Prostate gland (tissue), 2 donors: ENCODE measurements around the gene NFASC. TPM values are rescaled to one million over a fixed set of nuclear protein-coding genes. Genes with fewer than 3 reads are reported as not detected.

ENCODE experiments used
- DNase-seq: peaks from one replicate; pipeline ENCODE4 v3.0.0-alpha.2; 2019; ENCODE audit warnings: low spot score
- H3K27ac ChIP-seq, 2 donors: fragments of 200-600 bp; sonication (generic); 2 replicates each; pipeline ENCODE4 v1.5.1; 2017 to 2019
- H3K27me3 ChIP-seq: fragments of 200-600 bp; sonication (generic); replicated peaks from 2 replicates; pipeline ENCODE4 v1.5.1; 2019; ENCODE audit not compliant: insufficient read depth
- H3K36me3 ChIP-seq, 2 donors: fragments of 200-600 bp; sonication (generic); 1 replicate in 1 of 2; 2 replicates in 1 of 2; pipeline versions ENCODE4 v1.5.1 to v1.8.1; 2017 to 2019
- H3K4me1 ChIP-seq: fragments of 200-600 bp; sonication (generic); replicated peaks from 2 replicates; pipeline ENCODE4 v1.5.1; 2019
- H3K4me3 ChIP-seq, 2 donors: fragments of 200-600 bp; sonication (generic); 2 replicates each; pipeline ENCODE4 v1.5.1; 2017 to 2019
- H3K9me3 ChIP-seq: fragments of 200-600 bp; sonication (generic); 2 replicates; pipeline ENCODE4 v1.5.1; 2017
- POLR2A ChIP-seq: fragments of 450-650 bp; IDR thresholded peaks from one replicate; pipeline ENCODE4 v1.6.1; 2016; ENCODE audit warnings: antibody characterized with exemption, mild to moderate bottlenecking
- POLR2AphosphoS5 ChIP-seq: sonication (generic); formaldehyde crosslinking; IDR thresholded peaks from one replicate; pipeline ENCODE4 v1.6.1; 2017; ENCODE audit warnings: antibody characterized with exemption
- WGBS: methylation state at CpG from one replicate; pipeline ENCODE4 v1.1.5; 2018; 5-methylcytosine and 5-hydroxymethylcytosine counted together
- intact Hi-C: fragments of 100-400 bp; cut with DNase I; formaldehyde crosslinking; loops from one replicate; pipeline ENCODE4 v1.14.2; 2022
- total RNA-seq, 2 donors: library from RNA; depleted of rRNA; stranded (reverse); fragments of >200 nt; gene quantifications; one replicate each; pipeline ENCODE4 v1.1.0, GENCODE V29; 2016
- TF ChIP-seq, protein P1 (sequence below), 4 experiments: fragments of 200-600 bp in 2 of 4; fragments of 450-650 bp in 2 of 4; sonication (generic) in 2 of 4; IDR thresholded peaks; 1 replicate in 3 of 4; 2 replicates in 1 of 4; pipeline ENCODE4 v1.5.1; 2016 to 2019; ENCODE audit warnings: antibody characterized with exemption in 4 of 4, mild to moderate bottlenecking in 2 of 4, moderate library complexity in 2 of 4

The NFASC gene
- total RNA-seq, 2 donors from 2014 or later = 3.7 to 13.2 TPM

DNA sequence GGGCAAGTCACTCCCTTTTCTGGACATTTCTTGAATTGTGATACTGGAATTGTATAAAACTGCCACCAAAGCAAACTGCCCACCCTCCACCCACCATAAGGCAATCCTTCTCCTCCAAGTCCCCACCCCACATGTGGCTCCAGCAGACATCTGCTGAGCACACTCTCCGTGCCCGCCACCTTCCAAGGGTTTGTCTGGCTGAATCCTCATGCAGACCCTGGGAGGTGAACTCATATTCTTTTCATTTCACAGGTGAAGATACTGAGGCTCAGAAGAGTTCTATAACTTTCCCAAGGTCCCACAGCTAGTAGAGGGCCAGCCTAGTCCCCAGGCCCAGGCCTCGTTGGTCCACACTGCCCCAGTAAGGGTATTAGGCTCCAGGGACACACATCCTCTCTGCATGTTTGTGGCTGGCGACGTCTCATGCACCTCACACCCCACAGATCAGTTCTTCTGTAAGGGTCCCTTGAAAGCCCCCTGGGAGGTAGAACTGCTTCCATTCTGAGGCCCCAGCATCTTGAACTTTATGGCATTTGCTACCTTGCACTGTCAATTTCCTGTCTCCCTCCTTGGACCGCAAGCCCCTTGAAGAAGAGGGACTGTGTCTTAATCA lies 186.4 kb downstream of the NFASC start:
- Histone ChIP-seq H3K4me3 (no peak overlapping the region), H3K4me1 (no peaks in the 10 kb centered on the region), H3K36me3 (no peaks in the 10 kb centered on the region), H3K9me3 (no peaks in the 10 kb centered on the region), H3K27me3 (no peaks in the 10 kb centered on the region), H3K27ac (no peak overlapping the region)
- WGBS = 94% methylated on average over 6 of the region's 6 CpGs
- DNase-seq = no peak
- intact Hi-C loops = no loop called here
- TF ChIP-seq, protein P1, sequence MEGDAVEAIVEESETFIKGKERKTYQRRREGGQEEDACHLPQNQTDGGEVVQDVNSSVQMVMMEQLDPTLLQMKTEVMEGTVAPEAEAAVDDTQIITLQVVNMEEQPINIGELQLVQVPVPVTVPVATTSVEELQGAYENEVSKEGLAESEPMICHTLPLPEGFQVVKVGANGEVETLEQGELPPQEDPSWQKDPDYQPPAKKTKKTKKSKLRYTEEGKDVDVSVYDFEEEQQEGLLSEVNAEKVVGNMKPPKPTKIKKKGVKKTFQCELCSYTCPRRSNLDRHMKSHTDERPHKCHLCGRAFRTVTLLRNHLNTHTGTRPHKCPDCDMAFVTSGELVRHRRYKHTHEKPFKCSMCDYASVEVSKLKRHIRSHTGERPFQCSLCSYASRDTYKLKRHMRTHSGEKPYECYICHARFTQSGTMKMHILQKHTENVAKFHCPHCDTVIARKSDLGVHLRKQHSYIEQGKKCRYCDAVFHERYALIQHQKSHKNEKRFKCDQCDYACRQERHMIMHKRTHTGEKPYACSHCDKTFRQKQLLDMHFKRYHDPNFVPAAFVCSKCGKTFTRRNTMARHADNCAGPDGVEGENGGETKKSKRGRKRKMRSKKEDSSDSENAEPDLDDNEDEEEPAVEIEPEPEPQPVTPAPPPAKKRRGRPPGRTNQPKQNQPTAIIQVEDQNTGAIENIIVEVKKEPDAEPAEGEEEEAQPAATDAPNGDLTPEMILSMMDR (IDR thresholded peaks at IDR 0.05) = no peak
- TF ChIP-seq POLR2AphosphoS5 (no peak), POLR2A (no peak)

DNA sequence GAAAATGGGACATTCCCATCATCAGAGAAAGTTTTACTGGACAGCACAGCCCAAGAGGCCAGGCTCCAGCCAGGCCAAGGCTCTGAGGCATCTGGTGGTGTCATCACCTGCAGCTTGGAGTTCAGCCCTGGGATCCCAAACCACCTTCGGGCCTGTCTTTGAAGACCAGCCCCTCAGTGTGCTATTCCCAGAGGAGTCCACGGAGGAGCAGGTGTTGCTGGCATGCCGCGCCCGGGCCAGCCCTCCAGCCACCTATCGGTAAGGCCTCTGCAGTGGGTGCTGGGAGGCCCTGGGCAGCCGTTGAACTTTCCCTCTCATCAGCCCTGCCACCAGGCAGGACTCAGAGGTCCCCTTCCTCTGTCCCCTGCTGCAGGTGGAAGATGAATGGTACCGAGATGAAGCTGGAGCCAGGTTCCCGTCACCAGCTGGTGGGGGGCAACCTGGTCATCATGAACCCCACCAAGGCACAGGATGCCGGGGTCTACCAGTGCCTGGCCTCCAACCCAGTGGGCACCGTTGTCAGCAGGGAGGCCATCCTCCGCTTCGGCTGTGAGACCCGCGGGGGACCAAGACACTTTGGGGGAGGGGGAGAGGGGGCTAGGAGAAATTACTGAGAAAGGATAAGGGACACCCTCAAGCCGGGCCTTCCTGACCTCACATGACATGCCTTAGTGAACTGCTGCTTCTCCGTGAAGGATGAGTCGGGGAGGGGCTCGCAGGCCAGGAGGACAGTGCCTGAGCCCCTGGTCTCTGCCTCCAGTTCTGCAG lies 187.3 kb downstream of the NFASC start:
- 93% methylated on average over 19 of the region's 19 CpGs for WGBS
- Histone ChIP-seq H3K9me3 (no peaks in the 10 kb centered on the region), H3K4me3 (no peak overlapping the region), H3K36me3 (no peaks in the 10 kb centered on the region), H3K27me3 (no peaks in the 10 kb centered on the region), H3K4me1 (no peaks in the 10 kb centered on the region), H3K27ac (no peak overlapping the region)
- no peak for DNase-seq
- intact Hi-C loops = no loop called here
- no peak for TF ChIP-seq POLR2AphosphoS5
- TF ChIP-seq POLR2A = no peak
- TF ChIP-seq, protein P1 (IDR thresholded peaks at IDR 0.05) = no peak

- Histone ChIP-seq H3K27me3 (no peaks in the 10 kb centered on the region), H3K4me1 (no peaks in the 10 kb centered on the region), H3K27ac (no peak overlapping the region), H3K9me3 (no peaks in the 10 kb centered on the region), H3K4me3 (no peak overlapping the region), H3K36me3 (no peaks in the 10 kb centered on the region)
- no peak for TF ChIP-seq POLR2A
- no peak for TF ChIP-seq POLR2AphosphoS5
- TF ChIP-seq, protein P1 (IDR thresholded peaks at IDR 0.05) = no peak
- no peak for DNase-seq
- intact Hi-C loops = no loop called here
- whole genome bisulfite sequencing = 95% methylated on average over 12 of the region's 12 CpGs
Measured at GRCh38 chr1:205058853-205059252, 188.2 kb downstream of the NFASC start.

GRCh38 chr1:205059660-205060059 lies 189.0 kb downstream of the NFASC start:
- 89% methylated on average over 6 of the region's 6 CpGs for WGBS
- H3K9me3 ChIP-seq = no peaks in the 10 kb centered on the region
- H3K4me3 ChIP-seq = no peak overlapping the region
- no peak overlapping the region for H3K27ac ChIP-seq
- H3K27me3 ChIP-seq = no peaks in the 10 kb centered on the region
- intact Hi-C loops = loop anchor here (10.0 kb wide), 1 partner anchor 255 kb away; no protein-coding TSS in a partner anchor
- no peaks in the 10 kb centered on the region for H3K36me3 ChIP-seq
- no peaks in the 10 kb centered on the region for H3K4me1 ChIP-seq
- TF ChIP-seq POLR2AphosphoS5 (no peak), POLR2A (no peak)
- TF ChIP-seq, protein P1 (IDR thresholded peaks at IDR 0.05) = no peak
- DNase-seq = no peak

DNA sequence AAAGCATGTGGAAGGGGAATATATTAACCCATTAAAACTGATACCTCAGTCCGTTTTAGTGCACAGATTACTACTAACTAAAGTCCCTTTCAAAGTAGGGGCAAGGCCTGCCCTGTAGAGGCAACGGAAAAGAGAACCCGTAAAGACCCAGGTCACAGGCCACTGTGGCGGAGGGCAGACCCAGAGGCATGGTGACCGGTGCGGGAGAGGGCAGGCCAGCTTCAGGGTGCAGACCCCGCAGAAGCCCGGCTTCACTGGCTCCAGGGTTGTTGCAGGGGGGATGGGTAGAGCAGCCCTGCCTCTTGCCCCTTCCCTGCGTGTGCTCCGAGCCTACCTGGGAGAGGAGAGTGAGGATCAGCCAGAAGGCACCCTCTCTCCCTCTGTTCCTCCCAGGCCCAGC lies 190.1 kb downstream of the NFASC start:
- WGBS = 94% methylated on average over 10 of the region's 10 CpGs
- no peaks in the 10 kb centered on the region for H3K4me1 ChIP-seq
- H3K9me3 ChIP-seq = no peaks in the 10 kb centered on the region
- TF ChIP-seq POLR2AphosphoS5 (no peak), POLR2A (no peak)
- TF ChIP-seq, protein P1 (IDR thresholded peaks at IDR 0.05) = no peak
- no peaks in the 10 kb centered on the region for H3K36me3 ChIP-seq
- H3K27ac ChIP-seq = no peak overlapping the region
- no peaks in the 10 kb centered on the region for H3K27me3 ChIP-seq
- DNase-seq = no peak
- no peak overlapping the region for H3K4me3 ChIP-seq
- intact Hi-C loops = loop anchor here (10.0 kb wide), 1 partner anchor 256 kb away; no protein-coding TSS in a partner anchor
